WI38 (cell line): Measurements from ENCODE around the gene MS4A6A.

Source experiments
- H3K4me3 ChIP-seq: 2 replicates; pipeline ENCODE4 v1.5.1; 2011; ENCODE audit warnings: low read depth, mild to moderate bottlenecking, control low read depth, low read length
- TF ChIP-seq, protein P1 (sequence below): IDR thresholded peaks from 2 replicates; pipeline ENCODE4 v1.5.1; 2012; ENCODE audit warnings: low read depth, mild to moderate bottlenecking, control low read depth, low read length

The MS4A6A gene

DNA sequence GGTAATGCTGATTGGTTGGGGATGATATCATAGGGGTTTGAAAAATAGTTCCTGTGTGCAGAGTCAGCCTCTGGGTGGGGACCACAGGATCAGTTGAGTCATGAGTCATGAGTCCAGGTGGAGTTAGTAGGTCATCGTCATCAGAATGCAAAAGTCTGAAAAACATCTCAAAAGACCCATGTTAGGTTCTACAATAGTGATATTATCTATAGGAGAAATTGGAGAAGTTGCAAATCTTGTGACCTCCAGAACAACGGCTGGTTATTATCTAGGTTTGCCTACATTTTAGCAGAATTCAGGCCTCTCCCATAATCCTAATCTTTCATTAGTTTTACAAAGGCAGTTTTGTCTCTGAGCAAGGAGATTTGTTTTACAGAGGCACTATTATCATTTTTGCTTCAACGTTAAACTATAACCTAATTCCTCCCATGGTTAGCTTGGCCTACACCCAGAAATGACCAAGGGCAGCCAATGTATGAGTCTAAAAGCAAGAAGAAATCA is 55.5 kb downstream of the MS4A6A start:
- TF ChIP-seq, protein P1, sequence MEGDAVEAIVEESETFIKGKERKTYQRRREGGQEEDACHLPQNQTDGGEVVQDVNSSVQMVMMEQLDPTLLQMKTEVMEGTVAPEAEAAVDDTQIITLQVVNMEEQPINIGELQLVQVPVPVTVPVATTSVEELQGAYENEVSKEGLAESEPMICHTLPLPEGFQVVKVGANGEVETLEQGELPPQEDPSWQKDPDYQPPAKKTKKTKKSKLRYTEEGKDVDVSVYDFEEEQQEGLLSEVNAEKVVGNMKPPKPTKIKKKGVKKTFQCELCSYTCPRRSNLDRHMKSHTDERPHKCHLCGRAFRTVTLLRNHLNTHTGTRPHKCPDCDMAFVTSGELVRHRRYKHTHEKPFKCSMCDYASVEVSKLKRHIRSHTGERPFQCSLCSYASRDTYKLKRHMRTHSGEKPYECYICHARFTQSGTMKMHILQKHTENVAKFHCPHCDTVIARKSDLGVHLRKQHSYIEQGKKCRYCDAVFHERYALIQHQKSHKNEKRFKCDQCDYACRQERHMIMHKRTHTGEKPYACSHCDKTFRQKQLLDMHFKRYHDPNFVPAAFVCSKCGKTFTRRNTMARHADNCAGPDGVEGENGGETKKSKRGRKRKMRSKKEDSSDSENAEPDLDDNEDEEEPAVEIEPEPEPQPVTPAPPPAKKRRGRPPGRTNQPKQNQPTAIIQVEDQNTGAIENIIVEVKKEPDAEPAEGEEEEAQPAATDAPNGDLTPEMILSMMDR = no peak
- H3K4me3 ChIP-seq = no peak overlapping the region

DNA sequence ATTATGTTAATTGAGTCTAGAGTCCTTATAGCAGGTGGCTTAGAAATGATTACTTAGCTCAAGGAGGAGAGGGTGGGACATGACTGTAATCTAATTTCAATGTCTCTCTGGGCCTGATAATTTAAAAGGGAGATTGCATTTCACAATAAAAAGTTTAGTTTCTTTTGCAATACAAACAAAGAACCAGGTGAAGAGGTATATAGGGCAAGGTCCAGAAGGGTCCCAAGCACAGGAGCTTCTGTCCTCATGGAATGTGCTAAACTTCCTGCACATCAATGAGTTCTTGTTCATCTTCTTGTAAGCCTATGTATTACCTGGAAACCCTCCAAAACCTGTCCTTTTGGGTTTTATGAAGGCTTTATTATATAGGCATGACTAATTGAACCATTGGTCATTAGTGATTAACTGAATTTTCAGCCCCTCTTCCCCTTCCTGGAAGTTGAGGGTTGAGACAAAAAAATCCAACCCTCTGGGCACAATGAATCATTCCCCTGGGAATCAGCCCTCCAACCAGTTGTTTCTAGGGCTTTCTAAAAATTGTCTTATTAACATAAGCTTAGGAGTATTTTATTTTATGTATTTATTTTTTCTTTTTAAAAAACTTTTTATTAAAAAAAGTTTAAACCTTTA is 56.8 kb downstream of the MS4A6A start:
- TF ChIP-seq, protein P1 = no peak

DNA sequence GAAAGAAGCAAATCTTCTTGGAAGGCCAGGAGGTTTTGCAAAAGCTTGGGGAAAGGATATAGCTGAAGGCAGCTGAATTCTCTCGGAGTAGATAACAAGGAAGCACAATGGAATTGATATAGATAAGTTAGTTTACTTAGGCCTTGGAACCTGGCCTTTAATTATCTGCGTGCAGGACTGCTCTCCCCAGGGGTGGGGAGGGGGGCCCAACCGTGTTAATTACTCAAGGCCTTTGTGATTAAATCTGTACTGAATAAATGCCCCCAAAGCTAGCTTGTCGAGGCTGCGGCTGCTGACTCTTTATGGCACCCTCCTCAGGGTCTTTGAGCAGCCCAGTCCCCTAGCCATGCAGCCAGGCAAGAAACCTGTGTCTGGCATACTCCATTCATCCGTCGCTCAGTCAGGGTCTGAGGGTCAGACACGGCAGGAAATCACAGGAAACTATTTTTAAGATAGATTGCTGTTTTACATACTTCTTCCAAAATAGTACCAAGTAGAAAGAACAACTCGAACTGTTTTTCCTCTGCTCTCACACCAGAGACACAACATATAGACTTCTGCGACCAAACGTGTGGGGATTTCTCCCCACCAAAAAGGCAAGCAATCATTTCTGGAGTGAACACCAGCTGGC is 58.0 kb downstream of the MS4A6A start:
- TF ChIP-seq, protein P1 = no peak
- no peak overlapping the region for H3K4me3 ChIP-seq

More for the DNA sequence above, 56.8 kb downstream of the MS4A6A start:
- no peak overlapping the region for H3K4me3 ChIP-seq
